ENCODE results near the gene OSBPL2.
A peak's percentile ranks its signal among the peaks of the same experiment; 100 is the strongest.

The OSBPL2 gene

DNA sequence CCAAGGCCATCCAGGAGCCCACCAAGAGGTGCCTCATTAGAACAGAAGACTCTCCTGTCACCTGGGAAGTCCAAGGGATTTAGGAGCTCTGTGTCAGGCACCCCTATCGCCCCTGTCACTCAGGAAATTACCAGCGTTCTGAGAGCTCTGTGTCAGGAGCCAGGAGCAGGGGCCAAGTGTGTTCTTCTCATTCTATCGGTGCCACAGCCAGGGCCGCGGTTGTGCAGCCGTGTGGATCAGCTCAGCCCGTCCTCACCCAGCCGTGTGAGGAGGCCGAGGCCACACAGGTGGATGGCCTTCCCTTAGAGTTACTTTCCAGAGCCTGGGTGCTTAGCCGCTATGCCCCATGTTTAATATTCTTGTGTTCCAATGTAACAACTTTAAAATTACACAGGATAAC, 45.7 kb upstream of the OSBPL2 start:
- ATAC-seq (ENCODE audit: insufficient read depth, low read depth) (no peak), DNase-seq (no peak)
- Histone ChIP-seq H3K79me2 (ENCODE audit: insufficient read depth, low read length) (peaks cover 59% of the 10 kb centered on the region), H3K27me3 (ENCODE audit: insufficient read depth, low read length, poor library complexity) (no peaks in the 10 kb centered on the region), H3K4me3 (ENCODE audit: low read depth in 1 of 2, low read length in 2 of 2) (no peak overlapping the region), H3K36me3 (ENCODE audit: insufficient read depth, low read length) (peaks cover 61% of the 10 kb centered on the region), H3K4me1 (ENCODE audit: insufficient read depth, low read length) (peaks cover 30% of the 10 kb centered on the region), H2AFZ (ENCODE audit: low read depth, low read length) (no peak overlapping the region), H4K20me1 (ENCODE audit: insufficient read depth, low read length) (peaks cover 38% of the 10 kb centered on the region), H3K9me3 (ENCODE audit: insufficient read depth, low read length, severe bottlenecking) (no peaks in the 10 kb centered on the region), H3K9ac (ENCODE audit: low read depth, low read length) (no peak overlapping the region), H3K27ac (ENCODE audit: low read length) (no peak overlapping the region), H3K4me2 (ENCODE audit: insufficient read depth, low read length) (no peak overlapping the region)
- TF ChIP-seq, protein P1, sequence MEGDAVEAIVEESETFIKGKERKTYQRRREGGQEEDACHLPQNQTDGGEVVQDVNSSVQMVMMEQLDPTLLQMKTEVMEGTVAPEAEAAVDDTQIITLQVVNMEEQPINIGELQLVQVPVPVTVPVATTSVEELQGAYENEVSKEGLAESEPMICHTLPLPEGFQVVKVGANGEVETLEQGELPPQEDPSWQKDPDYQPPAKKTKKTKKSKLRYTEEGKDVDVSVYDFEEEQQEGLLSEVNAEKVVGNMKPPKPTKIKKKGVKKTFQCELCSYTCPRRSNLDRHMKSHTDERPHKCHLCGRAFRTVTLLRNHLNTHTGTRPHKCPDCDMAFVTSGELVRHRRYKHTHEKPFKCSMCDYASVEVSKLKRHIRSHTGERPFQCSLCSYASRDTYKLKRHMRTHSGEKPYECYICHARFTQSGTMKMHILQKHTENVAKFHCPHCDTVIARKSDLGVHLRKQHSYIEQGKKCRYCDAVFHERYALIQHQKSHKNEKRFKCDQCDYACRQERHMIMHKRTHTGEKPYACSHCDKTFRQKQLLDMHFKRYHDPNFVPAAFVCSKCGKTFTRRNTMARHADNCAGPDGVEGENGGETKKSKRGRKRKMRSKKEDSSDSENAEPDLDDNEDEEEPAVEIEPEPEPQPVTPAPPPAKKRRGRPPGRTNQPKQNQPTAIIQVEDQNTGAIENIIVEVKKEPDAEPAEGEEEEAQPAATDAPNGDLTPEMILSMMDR (IDR thresholded peaks at IDR 0.05; ENCODE audit: borderline replicate concordance, extremely low read depth, low read length, poor library complexity, severe bottlenecking): no peak
- no peak for TF ChIP-seq EZH2 (IDR thresholded peaks at IDR 0.05; ENCODE audit: borderline replicate concordance, low read depth, low read length, severe bottlenecking)

- Histone ChIP-seq H3K4me3 (ENCODE audit: low read depth in 1 of 2, low read length in 2 of 2) (no peak overlapping the region), H3K4me1 (ENCODE audit: insufficient read depth, low read length) (peaks cover 30% of the 10 kb centered on the region), H3K9me3 (ENCODE audit: insufficient read depth, low read length, severe bottlenecking) (no peaks in the 10 kb centered on the region), H3K27me3 (ENCODE audit: insufficient read depth, low read length, poor library complexity) (no peaks in the 10 kb centered on the region), H3K4me2 (ENCODE audit: insufficient read depth, low read length) (no peak overlapping the region), H3K79me2 (ENCODE audit: insufficient read depth, low read length) (peaks cover 52% of the 10 kb centered on the region), H2AFZ (ENCODE audit: low read depth, low read length) (no peak overlapping the region), H3K27ac (ENCODE audit: low read length) (no peak overlapping the region), H3K36me3 (ENCODE audit: insufficient read depth, low read length) (peaks cover 68% of the 10 kb centered on the region), H3K9ac (ENCODE audit: low read depth, low read length) (no peak overlapping the region), H4K20me1 (ENCODE audit: insufficient read depth, low read length) (peaks cover 42% of the 10 kb centered on the region)
- no peak for ATAC-seq (ENCODE audit: insufficient read depth, low read depth)
- DNase-seq: no peak
- TF ChIP-seq, protein P1 (IDR thresholded peaks at IDR 0.05; ENCODE audit: borderline replicate concordance, extremely low read depth, low read length, poor library complexity, severe bottlenecking): no peak
- no peak for TF ChIP-seq EZH2 (IDR thresholded peaks at IDR 0.05; ENCODE audit: borderline replicate concordance, low read depth, low read length, severe bottlenecking)
Measured at GRCh38 chr20:62193079-62194025, 45.0 kb upstream of the OSBPL2 start.

- peak; percentile 76 for DNase-seq
- TF ChIP-seq, protein P1 (IDR thresholded peaks at IDR 0.05; ENCODE audit: borderline replicate concordance, extremely low read depth, low read length, poor library complexity, severe bottlenecking): no peak
- no peak for TF ChIP-seq EZH2 (IDR thresholded peaks at IDR 0.05; ENCODE audit: borderline replicate concordance, low read depth, low read length, severe bottlenecking)
- Histone ChIP-seq H3K4me1 (ENCODE audit: insufficient read depth, low read length) (peaks cover 30% of the 10 kb centered on the region), H4K20me1 (ENCODE audit: insufficient read depth, low read length) (peaks cover 36% of the 10 kb centered on the region), H3K27ac (ENCODE audit: low read length) (peak overlapping the region; percentile 57), H3K79me2 (ENCODE audit: insufficient read depth, low read length) (peaks cover 37% of the 10 kb centered on the region), H3K4me2 (ENCODE audit: insufficient read depth, low read length) (peak overlapping the region; percentile 46), H2AFZ (ENCODE audit: low read depth, low read length) (no peak overlapping the region; the same call in 1 of the 2 replicates), H3K4me3 (ENCODE audit: low read depth in 1 of 2, low read length in 2 of 2) (no peak overlapping the region), H3K9ac (ENCODE audit: low read depth, low read length) (peak overlapping the region; percentile 32), H3K36me3 (ENCODE audit: insufficient read depth, low read length) (peaks cover 70% of the 10 kb centered on the region), H3K9me3 (ENCODE audit: insufficient read depth, low read length, severe bottlenecking) (no peaks in the 10 kb centered on the region), H3K27me3 (ENCODE audit: insufficient read depth, low read length, poor library complexity) (no peaks in the 10 kb centered on the region)
- ATAC-seq (ENCODE audit: insufficient read depth, low read depth): peak; percentile 87
Measured at GRCh38 chr20:62195075-62195405, 43.3 kb upstream of the OSBPL2 start.

Data from DND-41 (cell line).